GM23248 (cell line): ENCODE data around the gene IRX2. TPM values are rescaled to one million over a fixed set of nuclear protein-coding genes. Genes with fewer than 3 reads are reported as not detected.

Source experiments
- DNase-seq: peaks from one replicate; pipeline ENCODE4 v3.0.0-alpha.2; 2015
- H2AFZ ChIP-seq: fragments of 200-600 bp; sonication (generic); 2 replicates; pipeline ENCODE4 v1.6.1; 2016; ENCODE audit warnings: antibody characterized with exemption
- H3F3A ChIP-seq: fragments of 200-600 bp; sonication (generic); 2 replicates; pipeline ENCODE4 v1.6.1; 2016; ENCODE audit warnings: mild to moderate bottlenecking, antibody characterized with exemption, mixed run types; ENCODE audit not compliant: insufficient read depth
- H3K27ac ChIP-seq: fragments of 200-600 bp; sonication (generic); 2 replicates; pipeline ENCODE4 v1.5.1; 2016; ENCODE audit warnings: mild to moderate bottlenecking
- H3K27me3 ChIP-seq: fragments of 200-600 bp; sonication (generic); replicated peaks from 2 replicates; pipeline ENCODE4 v1.6.1; 2016; ENCODE audit warnings: mild to moderate bottlenecking; ENCODE audit not compliant: insufficient read depth
- H3K36me3 ChIP-seq: fragments of 200-600 bp; sonication (generic); 2 replicates; pipeline ENCODE4 v1.6.1; 2016; ENCODE audit warnings: low read depth, mild to moderate bottlenecking
- H3K4me1 ChIP-seq: fragments of 200-600 bp; sonication (generic); 2 replicates; pipeline ENCODE4 v1.6.1; 2016; ENCODE audit warnings: mild to moderate bottlenecking; ENCODE audit not compliant: insufficient read depth
- H3K4me2 ChIP-seq: fragments of 200-600 bp; sonication (generic); one replicate; pipeline ENCODE4 v1.6.1; 2016; ENCODE audit warnings: mild to moderate bottlenecking; ENCODE audit not compliant: unreplicated experiment
- H3K4me3 ChIP-seq: fragments of 200-600 bp; sonication (generic); 2 replicates; pipeline ENCODE4 v1.5.1; 2016; ENCODE audit warnings: mild to moderate bottlenecking
- H3K79me2 ChIP-seq: fragments of 200-600 bp; sonication (generic); 2 replicates; pipeline ENCODE4 v1.6.1; 2016; ENCODE audit warnings: mild to moderate bottlenecking; ENCODE audit not compliant: insufficient read depth
- H3K9ac ChIP-seq: fragments of 200-600 bp; sonication (generic); 2 replicates; pipeline ENCODE4 v1.6.1; 2016; ENCODE audit warnings: mild to moderate bottlenecking
- H3K9me2 ChIP-seq: fragments of 200-600 bp; sonication (generic); 2 replicates; pipeline ENCODE4 v1.6.1; 2016; ENCODE audit warnings: mixed run types, mild to moderate bottlenecking, moderate library complexity; ENCODE audit not compliant: insufficient read depth
- H3K9me3 ChIP-seq: fragments of 200-600 bp; sonication (generic); one replicate; pipeline ENCODE4 v1.6.1; 2017; ENCODE audit warnings: low read depth
- H4K20me1 ChIP-seq: fragments of 200-600 bp; sonication (generic); 2 replicates; pipeline ENCODE4 v1.6.0; 2016; ENCODE audit not compliant: insufficient read depth
- EZH2 ChIP-seq: fragments of 200-600 bp; sonication (generic); IDR thresholded peaks from 2 replicates; pipeline ENCODE4 v1.6.1; 2018; ENCODE audit warnings: antibody characterized with exemption, mild to moderate bottlenecking; ENCODE audit not compliant: insufficient read depth, poor library complexity, severe bottlenecking
- EZH2phosphoT487 ChIP-seq: fragments of 200-600 bp; sonication (generic); IDR thresholded peaks from 2 replicates; pipeline ENCODE4 v1.6.1; 2018; ENCODE audit warnings: antibody characterized with exemption, moderate library complexity, mild to moderate bottlenecking, low read depth; ENCODE audit not compliant: insufficient read depth
- WGBS, 2 experiments: methylation state at CpG; one replicate each; pipeline ENCODE4 v1.1.6; 2015 to 2017; ENCODE audit warnings: low lambda C conversion rate in 2 of 2, low coverage in 1 of 2; ENCODE audit errors: missing lambda C conversion rate in 2 of 2; 5-methylcytosine and 5-hydroxymethylcytosine counted together
- in situ Hi-C: fragments of 300-500 bp; cut with MboI; formaldehyde crosslinking; loops from 2 replicates; pipeline ENCODE4 v1.15.0; 2020
- polyA plus RNA-seq: library from polyadenylated mRNA; unstranded; fragments of >200 nt; fragmentation: Nextera tagmentation; extraction: Ambion mirVana; gene quantifications from 2 replicates; pipeline ENCODE4 v1.2.1, GENCODE V29; 2016
- total RNA-seq: library from RNA; depleted of rRNA; stranded (reverse); fragments of >200 nt; shearing (Covaris generic); gene quantifications from 2 replicates; pipeline ENCODE4 v1.2.3, GENCODE V29; 2014

IRX2 gene
- total and polyA plus RNA-seq, 2 experiments from 2014 or later = 6.1 to 30.6 TPM

- H3K9me3 ChIP-seq = no peaks in the 10 kb centered on the region
- no peak overlapping the region for H2AFZ ChIP-seq
- no peak overlapping the region for H3K4me2 ChIP-seq
- in situ Hi-C loops = no loop called here
- H3K4me1 ChIP-seq = no peaks in the 10 kb centered on the region
- no peak overlapping the region for H3K4me3 ChIP-seq
- WGBS, 2 experiments = 60 to 69% methylated on average over 24 of the region's 24 CpGs
- no peaks in the 10 kb centered on the region for H3F3A ChIP-seq
- no peak overlapping the region for H3K27ac ChIP-seq
- no peaks in the 10 kb centered on the region for H4K20me1 ChIP-seq
- H3K36me3 ChIP-seq = no peaks in the 10 kb centered on the region
- no peak for DNase-seq
- no peak overlapping the region for H3K9ac ChIP-seq
- no peaks in the 10 kb centered on the region for H3K9me2 ChIP-seq
- TF ChIP-seq EZH2phosphoT487 (no peak), EZH2 (no peak)
- H3K27me3 ChIP-seq = peaks cover 5% of the 10 kb centered on the region; the same call in 1 of the 2 replicates
- no peaks in the 10 kb centered on the region for H3K79me2 ChIP-seq
Observed at GRCh38 chr5:2711446-2712425, 39.7 kb downstream of the IRX2 start.

GRCh38 chr5:2710910-2711309 lies 40.6 kb downstream of the IRX2 start:
- Histone ChIP-seq H3K79me2 (no peaks in the 10 kb centered on the region), H2AFZ (no peak overlapping the region), H3F3A (no peaks in the 10 kb centered on the region), H3K4me2 (no peak overlapping the region), H3K9me3 (no peaks in the 10 kb centered on the region), H3K4me3 (no peak overlapping the region), H3K27ac (no peak overlapping the region), H3K9me2 (no peaks in the 10 kb centered on the region), H3K4me1 (no peaks in the 10 kb centered on the region), H3K36me3 (no peaks in the 10 kb centered on the region), H4K20me1 (no peaks in the 10 kb centered on the region), H3K9ac (no peak overlapping the region), H3K27me3 (0 out of 2 replicates have a peak, but pooled peaks cover 13% of the 10 kb centered on the region)
- in situ Hi-C loops = no loop called here
- no peak for TF ChIP-seq EZH2
- TF ChIP-seq EZH2phosphoT487 = no peak
- DNase-seq = peak; percentile 63
- WGBS, 2 experiments = 26 to 34% methylated on average over 3 of the region's 3 CpGs

GRCh38 chr5:2709976-2710689 lies 41.3 kb downstream of the IRX2 start:
- H3K79me2 ChIP-seq = no peaks in the 10 kb centered on the region
- no peaks in the 10 kb centered on the region for H3K9me2 ChIP-seq
- H2AFZ ChIP-seq = no peak overlapping the region
- TF ChIP-seq EZH2phosphoT487 (no peak), EZH2 (no peak)
- H3K9me3 ChIP-seq = no peaks in the 10 kb centered on the region
- 0 out of 2 replicates have a peak, but pooled peaks cover 13% of the 10 kb centered on the region for H3K27me3 ChIP-seq
- in situ Hi-C loops = no loop called here
- no peak overlapping the region for H3K4me2 ChIP-seq
- H3F3A ChIP-seq = no peaks in the 10 kb centered on the region
- DNase-seq = no peak
- H4K20me1 ChIP-seq = no peaks in the 10 kb centered on the region
- H3K9ac ChIP-seq = no peak overlapping the region
- H3K36me3 ChIP-seq = no peaks in the 10 kb centered on the region
- H3K4me1 ChIP-seq = no peaks in the 10 kb centered on the region
- no peak overlapping the region for H3K27ac ChIP-seq
- WGBS, 2 experiments = 70 to 73% methylated on average over 16 of the region's 16 CpGs
- no peak overlapping the region for H3K4me3 ChIP-seq

- WGBS, 2 experiments = 65 to 67% methylated on average over 9 to 10 of the region's 10 CpGs
- no peaks in the 10 kb centered on the region for H3K79me2 ChIP-seq
- H3F3A ChIP-seq = no peaks in the 10 kb centered on the region
- no peak overlapping the region for H3K9ac ChIP-seq
- H3K27me3 ChIP-seq = peaks cover 17% of the 10 kb centered on the region; the same call in 1 of the 2 replicates
- H3K4me3 ChIP-seq = no peak overlapping the region
- no peak overlapping the region for H2AFZ ChIP-seq
- DNase-seq = no peak
- no peak overlapping the region for H3K4me2 ChIP-seq
- H3K4me1 ChIP-seq = no peaks in the 10 kb centered on the region
- no peak overlapping the region for H3K27ac ChIP-seq
- H3K9me3 ChIP-seq = no peaks in the 10 kb centered on the region
- no peaks in the 10 kb centered on the region for H3K9me2 ChIP-seq
- in situ Hi-C loops = no loop called here
- no peaks in the 10 kb centered on the region for H3K36me3 ChIP-seq
- TF ChIP-seq EZH2 (no peak), EZH2phosphoT487 (no peak)
- no peaks in the 10 kb centered on the region for H4K20me1 ChIP-seq
Observed at GRCh38 chr5:2708751-2709150, 42.7 kb downstream of the IRX2 start.
